ENCODE data around the gene CARHSP1. TPM values are rescaled to one million over a fixed set of nuclear protein-coding genes. Genes with fewer than 3 reads are reported as not detected.

The CARHSP1 gene
- polyA plus RNA-seq, 2 of the 4 experiments (the other 2 are of a cell fraction), result 53.9 to 172 TPM

DNA sequence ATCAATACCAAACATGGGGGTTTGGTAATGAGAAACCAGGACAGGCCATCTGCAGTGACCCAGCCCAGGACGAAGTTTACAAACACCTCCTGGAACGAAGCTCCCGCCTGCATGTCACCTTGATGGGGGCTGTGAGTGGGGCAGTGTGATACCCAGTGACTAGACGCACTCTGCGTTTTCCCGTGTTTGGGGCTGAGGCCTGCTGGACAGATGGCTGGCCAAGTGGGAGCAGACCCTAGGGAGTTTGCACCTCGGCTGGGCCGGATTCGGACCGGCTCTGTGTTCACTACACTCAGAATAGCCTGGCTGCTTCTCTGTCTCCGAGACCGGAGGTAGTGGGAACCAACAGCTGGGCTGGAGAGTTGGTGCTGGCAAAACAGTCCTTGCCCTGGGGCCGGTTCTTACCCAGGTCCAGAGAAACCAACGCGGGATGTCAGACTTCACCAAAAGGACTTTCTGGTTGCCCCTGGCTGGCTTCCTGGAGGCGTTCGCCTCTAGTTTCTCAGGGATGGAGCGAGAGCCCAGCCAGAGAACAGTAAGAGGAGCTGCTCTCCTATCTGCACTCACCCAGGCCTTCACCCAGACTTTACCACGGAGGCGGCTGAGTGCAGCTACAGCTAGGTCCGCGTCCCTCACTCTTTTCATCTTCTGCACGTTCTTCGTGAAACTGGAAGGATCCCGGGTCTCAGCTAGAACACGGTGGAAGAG, 20.4 kb downstream of the CARHSP1 start:
- ATAC-seq, result peak; percentile 27 to 28; a peak in 5 of 6 replicates
- ChIA-PET CTCF (interaction anchor here (2.8 to 3.1 kb wide), 2 partner anchors 32 to 161 kb away, joined by 9 to 10 read pairs; no protein-coding TSS in a partner anchor), POLR2A (interaction anchor here (1.0 kb wide), 2 partner anchors 15 to 21 kb away, joined by 3 read pairs; partner anchors contain the start of gene CARHSP1)
- Histone ChIP-seq H3K4me1 (peaks cover 23% of the 10 kb centered on the region), H3K27ac (peak overlapping the region in 1 of 2 experiments; percentile 75; a peak in 3 of 6 replicates), H3K4me2 (peak overlapping the region; percentile 40; the same call in 2 of the 3 replicates), H3K4me3 (no peak overlapping the region), H3K9me3 (no peaks in the 10 kb centered on the region)
- WGBS (ENCODE audit: missing lambda C conversion rate), result 90% methylated on average over 23 of the region's 26 CpGs
- DNase-seq (ENCODE audit: low read depth in 1 of 2, low spot score in 1 of 2), result no peak
- FAIRE-seq, result no peak
- TF ChIP-seq ZC3H11A (IDR thresholded peaks at IDR 0.05), result no peak
- TF ChIP-seq, protein P1, sequence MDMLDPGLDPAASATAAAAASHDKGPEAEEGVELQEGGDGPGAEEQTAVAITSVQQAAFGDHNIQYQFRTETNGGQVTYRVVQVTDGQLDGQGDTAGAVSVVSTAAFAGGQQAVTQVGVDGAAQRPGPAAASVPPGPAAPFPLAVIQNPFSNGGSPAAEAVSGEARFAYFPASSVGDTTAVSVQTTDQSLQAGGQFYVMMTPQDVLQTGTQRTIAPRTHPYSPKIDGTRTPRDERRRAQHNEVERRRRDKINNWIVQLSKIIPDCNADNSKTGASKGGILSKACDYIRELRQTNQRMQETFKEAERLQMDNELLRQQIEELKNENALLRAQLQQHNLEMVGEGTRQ (IDR thresholded peaks at IDR 0.05), result no peak
- TF ChIP-seq CHD2 (IDR thresholded peaks at IDR 0.05; ENCODE audit: low read length, partially characterized antibody), result no peak
- TF ChIP-seq, protein P2, sequence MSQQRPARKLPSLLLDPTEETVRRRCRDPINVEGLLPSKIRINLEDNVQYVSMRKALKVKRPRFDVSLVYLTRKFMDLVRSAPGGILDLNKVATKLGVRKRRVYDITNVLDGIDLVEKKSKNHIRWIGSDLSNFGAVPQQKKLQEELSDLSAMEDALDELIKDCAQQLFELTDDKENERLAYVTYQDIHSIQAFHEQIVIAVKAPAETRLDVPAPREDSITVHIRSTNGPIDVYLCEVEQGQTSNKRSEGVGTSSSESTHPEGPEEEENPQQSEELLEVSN (IDR thresholded peaks at IDR 0.05; ENCODE audit: borderline replicate concordance, low read depth), result no peak
- no peak for TF ChIP-seq ESRRA (IDR thresholded peaks at IDR 0.05; ENCODE audit: borderline replicate concordance, low read length)
- no peak for TF ChIP-seq TP53 (CRISPR knock-in tag; IDR thresholded peaks at IDR 0.05)

DNA sequence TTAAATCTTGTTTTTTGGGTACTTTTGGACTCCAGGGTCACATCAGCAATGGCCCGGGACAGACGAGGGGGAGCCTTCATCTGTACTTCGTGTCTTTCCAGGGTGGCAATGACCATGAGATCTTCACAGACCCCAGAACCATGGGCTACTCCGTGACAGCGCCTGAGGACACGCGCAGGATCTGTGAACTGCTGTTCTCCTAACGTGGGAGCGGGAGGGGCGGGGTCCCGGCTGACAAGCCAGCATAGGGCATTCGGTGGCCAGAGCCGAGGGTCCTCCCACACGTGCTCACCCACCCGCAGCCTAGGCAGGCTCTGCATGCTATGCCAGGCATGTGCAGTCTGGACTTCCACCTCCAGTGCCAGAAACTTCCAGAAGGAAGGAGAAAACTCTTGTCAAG, 21.2 kb downstream of the CARHSP1 start:
- no peak for ATAC-seq
- no peak for FAIRE-seq
- POLR2A ChIA-PET, result no interaction called here
- WGBS (ENCODE audit: missing lambda C conversion rate), result 90% methylated on average over 14 of the region's 15 CpGs
- Histone ChIP-seq H3K4me3 (no peak overlapping the region), H3K9me3 (no peaks in the 10 kb centered on the region), H3K27ac (no peak overlapping the region), H3K4me2 (no peak overlapping the region), H3K4me1 (peaks cover 23% of the 10 kb centered on the region)
- TF ChIP-seq SMC3 (IDR thresholded peaks at IDR 0.05) (no peak), MAFK (IDR thresholded peaks at IDR 0.05; ENCODE audit: partially characterized antibody) (no peak), RARB (CRISPR knock-in tag; IDR thresholded peaks at IDR 0.05) (no peak), TP53 (CRISPR knock-in tag; IDR thresholded peaks at IDR 0.05) (no peak), CBX8 (IDR thresholded peaks at IDR 0.05) (no peak), RFX5 (IDR thresholded peaks at IDR 0.05) (no peak), HOXB5 (CRISPR knock-in tag; IDR thresholded peaks at IDR 0.05) (no peak), TFCP2L1 (CRISPR knock-in tag; IDR thresholded peaks at IDR 0.05) (no peak), FOXS1 (CRISPR knock-in tag; IDR thresholded peaks at IDR 0.05) (no peak), BHLHE40 (IDR thresholded peaks at IDR 0.05; ENCODE audit: low read depth, low read length) (no peak), EP300 (IDR thresholded peaks at IDR 0.05) (no peak), HEYL (CRISPR knock-in tag; IDR thresholded peaks at IDR 0.05) (no peak), RNF2 (IDR thresholded peaks at IDR 0.05; ENCODE audit: borderline replicate concordance, low read depth) (no peak), PHF8 (IDR thresholded peaks at IDR 0.05; ENCODE audit: borderline replicate concordance, low read depth) (no peak), FOSL2 (IDR thresholded peaks at IDR 0.05) (no peak), FOSL2 (CRISPR knock-in tag; IDR thresholded peaks at IDR 0.05) (no peak), KDM1A (IDR thresholded peaks at IDR 0.05; ENCODE audit: low read depth) (no peak), FOSB (CRISPR knock-in tag; IDR thresholded peaks at IDR 0.05) (no peak), ZSCAN20 (CRISPR knock-in tag; IDR thresholded peaks at IDR 0.05) (no peak)
- TF ChIP-seq, protein P2 (IDR thresholded peaks at IDR 0.05; ENCODE audit: borderline replicate concordance, low read depth), result no peak
- TF ChIP-seq, protein P3, sequence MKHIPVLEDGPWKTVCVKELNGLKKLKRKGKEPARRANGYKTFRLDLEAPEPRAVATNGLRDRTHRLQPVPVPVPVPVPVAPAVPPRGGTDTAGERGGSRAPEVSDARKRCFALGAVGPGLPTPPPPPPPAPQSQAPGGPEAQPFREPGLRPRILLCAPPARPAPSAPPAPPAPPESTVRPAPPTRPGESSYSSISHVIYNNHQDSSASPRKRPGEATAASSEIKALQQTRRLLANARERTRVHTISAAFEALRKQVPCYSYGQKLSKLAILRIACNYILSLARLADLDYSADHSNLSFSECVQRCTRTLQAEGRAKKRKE (CRISPR knock-in tag; IDR thresholded peaks at IDR 0.05; ENCODE audit: low read depth), result no peak
- no peak for DNase-seq (ENCODE audit: low read depth in 1 of 2, low spot score in 1 of 2)
- CTCF ChIA-PET, result interaction anchor here (2.8 to 3.1 kb wide), 2 partner anchors 33 to 162 kb away, joined by 9 to 10 read pairs; no protein-coding TSS in a partner anchor
